Upper lobe of left lung (tissue), 6 donors: ENCODE measurements around the gene MMP24. TPM values are rescaled to one million over a fixed set of nuclear protein-coding genes. Genes with fewer than 3 reads are reported as not detected.
A peak's percentile ranks its signal among the peaks of the same experiment; 100 is the strongest.

Experiments
- ATAC-seq, 2 donors: fragments of 200-7000 bp; cut with Tn5 transposase; one replicate each; pipeline ENCODE4 v1.9.1; 2022; ENCODE audit warnings: mild to moderate bottlenecking in 2 of 2, moderate library complexity in 2 of 2; ENCODE audit not compliant: low FRiP score in 2 of 2
- DNase-seq, 2 donors: peaks; one replicate each; pipeline ENCODE4 v3.0.0-alpha.2; 2019 to 2020
- H3K27ac ChIP-seq, 4 donors: fragments of 200-600 bp; sonication (generic); one replicate each; pipeline ENCODE4 v1.5.1; 2016 to 2019
- H3K27me3 ChIP-seq, 4 donors: fragments of 200-600 bp; sonication (generic); one replicate each; pipeline ENCODE4 v1.5.1; 2017 to 2019
- H3K36me3 ChIP-seq, 4 donors: fragments of 200-600 bp; sonication (generic); one replicate each; pipeline ENCODE4 v1.5.1; 2016 to 2019
- H3K4me1 ChIP-seq, 4 donors: fragments of 200-600 bp; sonication (generic); one replicate each; pipeline ENCODE4 v1.5.1; 2018 to 2019
- H3K4me3 ChIP-seq, 4 donors: fragments of 200-600 bp; sonication (generic); one replicate each; pipeline ENCODE4 v1.5.1; 2017 to 2019; ENCODE audit warnings: mild to moderate bottlenecking in 2 of 4, moderate library complexity in 1 of 4
- H3K9me3 ChIP-seq, 4 donors: fragments of 200-600 bp; sonication (generic); one replicate each; pipeline ENCODE4 v1.5.1; 2018 to 2019
- EP300 ChIP-seq, 4 donors: sonication (generic); formaldehyde crosslinking; IDR thresholded peaks; one replicate each; pipeline ENCODE4 v1.5.1; 2017; ENCODE audit warnings: antibody characterized with exemption in 4 of 4, control low read depth in 2 of 4
- POLR2A ChIP-seq, 4 donors: fragments of 450-650 bp; IDR thresholded peaks; one replicate each; pipeline ENCODE4 v1.5.1; 2016 to 2017; ENCODE audit warnings: antibody characterized with exemption in 4 of 4, mild to moderate bottlenecking in 2 of 4
- POLR2AphosphoS5 ChIP-seq, 2 donors: sonication (generic); formaldehyde crosslinking; IDR thresholded peaks; one replicate each; pipeline ENCODE4 v1.5.1; 2017; ENCODE audit warnings: antibody characterized with exemption in 2 of 2
- WGBS, 2 donors: methylation state at CpG; one replicate each; pipeline ENCODE4 v1.1.5; 2017 to 2018; 5-methylcytosine and 5-hydroxymethylcytosine counted together
- total RNA-seq, 6 donors: library from RNA; depleted of rRNA in 4 of 6; stranded (reverse); fragments of >200 nt in 4 of 6; gene quantifications; one replicate each; pipeline versions ENCODE4 v1.1.0 to v1.2.1, GENCODE V29; 2016 to 2021
- TF ChIP-seq, protein P1 (sequence below), 6 experiments: fragments of 450-650 bp in 4 of 6; fragments of 200-600 bp in 2 of 6; sonication (generic) in 2 of 6; IDR thresholded peaks; one replicate each; pipeline ENCODE4 v1.5.1; 2016 to 2019; ENCODE audit warnings: antibody characterized with exemption in 6 of 6
- donor health status: DM: no; HTN: no; CAD: no; lungs with moderate emphysema.
- donor health status: DM: no; HTN: yes; CAD: no; lungs with severe emphysema.

Gene MMP24
- total RNA-seq, 6 donors from 2014 or later = 7.3 to 25.4 (median 15.6) TPM

DNA sequence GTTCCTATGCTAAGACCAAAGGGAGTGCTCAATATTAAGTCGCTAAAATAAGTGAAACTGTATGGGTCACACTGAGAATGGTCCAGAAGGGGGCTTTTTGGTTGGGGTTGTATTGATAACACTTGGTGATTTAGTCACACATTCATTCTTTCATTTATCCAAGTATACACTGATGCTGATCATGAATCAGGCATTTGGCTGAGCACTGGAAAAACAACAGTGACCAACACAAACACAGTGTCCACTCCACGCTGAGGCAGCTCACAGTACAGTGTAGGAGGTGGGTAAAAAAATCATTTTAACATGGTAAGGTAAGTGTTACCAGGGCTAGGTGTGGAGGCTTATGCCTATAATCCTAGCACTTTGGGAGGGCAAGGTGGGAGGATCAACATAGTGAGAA is 74.9 kb downstream of the MMP24 start:
- no peaks in the 10 kb centered on the region for H3K27me3 ChIP-seq
- no peaks in the 10 kb centered on the region for H3K9me3 ChIP-seq
- no peak overlapping the region for H3K4me3 ChIP-seq
- WGBS, 2 donors = 88 to 89% methylated on average over 2 of the region's 2 CpGs
- TF ChIP-seq EP300 (IDR thresholded peaks at IDR 0.05) = no peak
- TF ChIP-seq, protein P1, sequence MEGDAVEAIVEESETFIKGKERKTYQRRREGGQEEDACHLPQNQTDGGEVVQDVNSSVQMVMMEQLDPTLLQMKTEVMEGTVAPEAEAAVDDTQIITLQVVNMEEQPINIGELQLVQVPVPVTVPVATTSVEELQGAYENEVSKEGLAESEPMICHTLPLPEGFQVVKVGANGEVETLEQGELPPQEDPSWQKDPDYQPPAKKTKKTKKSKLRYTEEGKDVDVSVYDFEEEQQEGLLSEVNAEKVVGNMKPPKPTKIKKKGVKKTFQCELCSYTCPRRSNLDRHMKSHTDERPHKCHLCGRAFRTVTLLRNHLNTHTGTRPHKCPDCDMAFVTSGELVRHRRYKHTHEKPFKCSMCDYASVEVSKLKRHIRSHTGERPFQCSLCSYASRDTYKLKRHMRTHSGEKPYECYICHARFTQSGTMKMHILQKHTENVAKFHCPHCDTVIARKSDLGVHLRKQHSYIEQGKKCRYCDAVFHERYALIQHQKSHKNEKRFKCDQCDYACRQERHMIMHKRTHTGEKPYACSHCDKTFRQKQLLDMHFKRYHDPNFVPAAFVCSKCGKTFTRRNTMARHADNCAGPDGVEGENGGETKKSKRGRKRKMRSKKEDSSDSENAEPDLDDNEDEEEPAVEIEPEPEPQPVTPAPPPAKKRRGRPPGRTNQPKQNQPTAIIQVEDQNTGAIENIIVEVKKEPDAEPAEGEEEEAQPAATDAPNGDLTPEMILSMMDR (IDR thresholded peaks at IDR 0.05) = no peak
- no peak for TF ChIP-seq POLR2A (IDR thresholded peaks at IDR 0.05)
- TF ChIP-seq POLR2AphosphoS5 (IDR thresholded peaks at IDR 0.05) = no peak
- H3K36me3 ChIP-seq = peaks cover 0 to 6% (median 5%) of the 10 kb centered on the region in 4 donors
- ATAC-seq (no peak), DNase-seq (no peak)
- peaks cover 0 to 8% (median 3%) of the 10 kb centered on the region in 4 donors for H3K4me1 ChIP-seq
- no peak overlapping the region for H3K27ac ChIP-seq

GRCh38 chr20:35302421-35303335 is 76.2 kb downstream of the MMP24 start:
- DNase-seq (no peak), ATAC-seq (no peak)
- TF ChIP-seq POLR2A (IDR thresholded peaks at IDR 0.05) (no peak), POLR2AphosphoS5 (IDR thresholded peaks at IDR 0.05) (no peak), EP300 (IDR thresholded peaks at IDR 0.05) (no peak)
- TF ChIP-seq, protein P1 (IDR thresholded peaks at IDR 0.05) = no peak
- H3K4me3 ChIP-seq = no peak overlapping the region
- no peaks in the 10 kb centered on the region for H3K27me3 ChIP-seq
- WGBS, 2 donors = 82 to 88% methylated on average over 6 of the region's 6 CpGs
- no peaks in the 10 kb centered on the region for H3K9me3 ChIP-seq
- H3K27ac ChIP-seq = no peak overlapping the region
- H3K4me1 ChIP-seq = peaks cover 10 to 18% (median 13%) of the 10 kb centered on the region in 4 donors
- peaks cover 0 to 6% (median 5%) of the 10 kb centered on the region in 4 donors for H3K36me3 ChIP-seq

- no peak for TF ChIP-seq POLR2AphosphoS5 (IDR thresholded peaks at IDR 0.05)
- TF ChIP-seq, protein P1 (IDR thresholded peaks at IDR 0.05) = no peak
- no peak for TF ChIP-seq EP300 (IDR thresholded peaks at IDR 0.05)
- no peak for TF ChIP-seq POLR2A (IDR thresholded peaks at IDR 0.05)
- H3K4me1 ChIP-seq = peaks cover 12 to 22% (median 17%) of the 10 kb centered on the region in 4 donors
- no peak for DNase-seq
- no peaks in the 10 kb centered on the region for H3K27me3 ChIP-seq
- peaks cover 0 to 6% (median 5%) of the 10 kb centered on the region in 4 donors for H3K36me3 ChIP-seq
- H3K27ac ChIP-seq = no peak overlapping the region
- ATAC-seq = peak in 1 of 2 donors; percentile 24
- H3K4me3 ChIP-seq = no peak overlapping the region
- H3K9me3 ChIP-seq = no peaks in the 10 kb centered on the region
- 78 to 97% methylated on average over 9 to 11 of the region's 11 CpGs for WGBS, 2 donors
These were observed 76.9 kb downstream of the MMP24 start for GRCh38 chr20:35303382-35303734.

GRCh38 chr20:35303735-35304491 is 77.4 kb downstream of the MMP24 start:
- DNase-seq (peak; percentile 81 to 85), ATAC-seq (peak; percentile 78 to 81)
- Histone ChIP-seq H3K27me3 (no peaks in the 10 kb centered on the region), H3K4me3 (no peak overlapping the region), H3K4me1 (peaks cover 12 to 22% (median 17%) of the 10 kb centered on the region in 4 donors), H3K27ac (no peak overlapping the region), H3K36me3 (peaks cover 0 to 6% (median 5%) of the 10 kb centered on the region in 4 donors), H3K9me3 (no peaks in the 10 kb centered on the region)
- WGBS, 2 donors = 32 to 38% methylated on average over 12 to 18 of the region's 18 CpGs
- TF ChIP-seq POLR2A (IDR thresholded peaks at IDR 0.05) (no peak), EP300 (IDR thresholded peaks at IDR 0.05) (no peak)
- TF ChIP-seq, protein P1 (IDR thresholded peaks at IDR 0.05) = peak; percentile 84 to 90 (median 84)
